HepG2 (cell line): ENCODE results near the gene GRHL1. TPM values are rescaled to one million over a fixed set of nuclear protein-coding genes. Genes with fewer than 3 reads are reported as not detected.

Experiments
- ASH2L ChIP-seq: fragments of 300-600, 200-600 bp; sonication (generic); IDR thresholded peaks from 2 replicates; pipeline ENCODE4 v1.7.0; 2017; ENCODE audit warnings: low read depth, mild to moderate bottlenecking, moderate library complexity, mixed read lengths, low read length; ENCODE audit not compliant: insufficient read length
- CBX5 ChIP-seq: sonication (generic); formaldehyde crosslinking; IDR thresholded peaks from 2 replicates; pipeline ENCODE4 v1.4.0; 2020; ENCODE audit warnings: missing genetic modification reagents, borderline replicate concordance
- CREB3 ChIP-seq: sonication (generic); formaldehyde crosslinking; IDR thresholded peaks from 2 replicates; pipeline ENCODE4 v1.5.0; 2020; ENCODE audit warnings: missing genetic modification reagents
- DDIT3 ChIP-seq: sonication (generic); formaldehyde crosslinking; IDR thresholded peaks from 2 replicates; pipeline ENCODE4 v1.4.0; 2020; ENCODE audit warnings: mild to moderate bottlenecking, missing genetic modification reagents
- KLF16 ChIP-seq, 2 experiments: sonication (generic) in 1 of 2; formaldehyde crosslinking in 1 of 2; IDR thresholded peaks; 2 replicates each; pipeline versions ENCODE4 v1.6.1 to v1.8.0; 2016 to 2023; ENCODE audit warnings: missing genetic modification reagents in 2 of 2, missing compliant biosample characterization in 1 of 2
- KMT2B ChIP-seq: IDR thresholded peaks from 2 replicates; pipeline ENCODE4 v1.6.1; 2016; ENCODE audit warnings: missing genetic modification reagents, missing compliant biosample characterization
- MAFG ChIP-seq: sonication (generic); formaldehyde crosslinking; IDR thresholded peaks from 2 replicates; pipeline ENCODE4 v1.5.1; 2020; ENCODE audit warnings: mild to moderate bottlenecking, missing genetic modification reagents
- MYC ChIP-seq: sonication (generic); formaldehyde crosslinking; IDR thresholded peaks from 2 replicates; pipeline ENCODE4 v1.9.0; 2021; ENCODE audit warnings: missing genetic modification reagents, borderline replicate concordance
- NR1H2 ChIP-seq: sonication (generic); formaldehyde crosslinking; IDR thresholded peaks from 2 replicates; pipeline ENCODE4 v1.8.1; 2022; ENCODE audit warnings: low read depth, missing genetic modification reagents, borderline replicate concordance
- SRF ChIP-seq: IDR thresholded peaks from 2 replicates; pipeline ENCODE4 v1.6.1; 2011; ENCODE audit warnings: mild to moderate bottlenecking, low read depth, low read length, moderate library complexity
- TAF1 ChIP-seq: sonication (generic); formaldehyde crosslinking; IDR thresholded peaks from 2 replicates; pipeline ENCODE4 v1.4.0; 2020; ENCODE audit warnings: missing genetic modification reagents
- TFDP1 ChIP-seq: IDR thresholded peaks from 2 replicates; pipeline ENCODE4 v1.6.1; 2016; ENCODE audit warnings: missing compliant biosample characterization, missing genetic modification reagents, borderline replicate concordance
- TFDP2 ChIP-seq: sonication (generic); formaldehyde crosslinking; IDR thresholded peaks from 2 replicates; pipeline ENCODE4 v1.4.0; 2020; ENCODE audit warnings: missing genetic modification reagents
- ZFX ChIP-seq: sonication (generic); formaldehyde crosslinking; IDR thresholded peaks from 2 replicates; pipeline ENCODE4 v1.4.0; 2020; ENCODE audit warnings: mild to moderate bottlenecking, low read depth, missing genetic modification reagents, moderate library complexity
- ZFY ChIP-seq: sonication (generic); formaldehyde crosslinking; IDR thresholded peaks from 2 replicates; pipeline ENCODE4 v1.4.0; 2020; ENCODE audit warnings: missing genetic modification reagents
- ZMYM2 ChIP-seq: sonication (generic); formaldehyde crosslinking; IDR thresholded peaks from 2 replicates; pipeline ENCODE4 v1.8.0; 2022; ENCODE audit warnings: mild to moderate bottlenecking, missing genetic modification reagents
- ZNF225 ChIP-seq: sonication (generic); formaldehyde crosslinking; IDR thresholded peaks from 2 replicates; pipeline ENCODE4 v1.4.0; 2020; ENCODE audit warnings: mild to moderate bottlenecking, missing genetic modification reagents
- ZNF274 ChIP-seq: sonication (generic); formaldehyde crosslinking; IDR thresholded peaks from 2 replicates; pipeline ENCODE4 v1.5.1; 2020; ENCODE audit warnings: mild to moderate bottlenecking, missing genetic modification reagents
- ZNF343 ChIP-seq: sonication (generic); formaldehyde crosslinking; IDR thresholded peaks from 2 replicates; pipeline ENCODE4 v1.4.0; 2020; ENCODE audit warnings: mild to moderate bottlenecking, missing genetic modification reagents
- ZNF574 ChIP-seq: sonication (generic); formaldehyde crosslinking; IDR thresholded peaks from 2 replicates; pipeline ENCODE4 v1.4.0; 2020; ENCODE audit warnings: missing genetic modification reagents
- ZNF749 ChIP-seq: sonication (generic); formaldehyde crosslinking; IDR thresholded peaks from 2 replicates; pipeline ENCODE4 v1.8.0; 2022; ENCODE audit warnings: mild to moderate bottlenecking, missing genetic modification reagents, moderate library complexity, borderline replicate concordance
- polyA plus RNA-seq, 8 experiments: library from polyadenylated mRNA; depleted of rRNA in 3 of 8; stranded (reverse) in 7 of 8; unstranded in 1 of 8; fragments of >200 nt; fragmentation: Illumina TruSeq in 4 of 8; extraction: Trizol in 4 of 8; gene quantifications; 2 replicates each; pipeline versions ENCODE4 v1.2.1 to v1.2.3, GENCODE V29; 2011 to 2016; ENCODE audit warnings: low read depth in 4 of 8, missing spikeins in 1 of 8, mixed read lengths in 1 of 8; ENCODE audit not compliant: insufficient read depth in 1 of 8
- total RNA-seq, 5 experiments: library from RNA; depleted of rRNA; stranded (reverse); fragments of >200 nt; fragmentation: Illumina TruSeq; extraction: Trizol; gene quantifications; 2 replicates each; pipeline ENCODE4 v1.2.3, GENCODE V29; 2016; ENCODE audit warnings: low read depth in 1 of 5

Gene GRHL1
- total and polyA plus RNA-seq, 2 of the 13 experiments (the other 11 are each of a cell fraction or from before 2014, with no cell fraction given) = 9.3 to 12.0 TPM

- TF ChIP-seq KMT2B (CRISPR knock-in tag) (peak; percentile 53; the same call in 1 of the 2 replicates), ZFX (CRISPR knock-in tag) (peak; percentile 56), ZNF274 (CRISPR knock-in tag) (peak; percentile 38; the same call in 1 of the 2 replicates), DDIT3 (CRISPR knock-in tag) (no peak), TFDP1 (no peak), ZNF749 (CRISPR knock-in tag) (0 out of 2 replicates have a peak, but pooled peaks have one; percentile 30), ZNF225 (no peak), ZNF574 (CRISPR knock-in tag) (peak; percentile 22; the same call in 1 of the 2 replicates), ZFY (CRISPR knock-in tag) (peak; percentile 67), KLF16 (CRISPR knock-in tag; IDR thresholded peaks at IDR 0.05) (0 out of 4 replicates have a peak, but pooled peaks of 1 of the 2 experiments have one; percentile 52), SRF (no peak), TAF1 (CRISPR knock-in tag) (peak; percentile 66), CREB3 (peak; percentile 54; the same call in 1 of the 2 replicates), ZNF343 (0 out of 2 replicates have a peak, but pooled peaks have one; percentile 60), MAFG (no peak), MYC (CRISPR knock-in tag) (peak; percentile 41), ASH2L (peak; percentile 88), CBX5 (CRISPR knock-in tag) (no peak), ZMYM2 (CRISPR knock-in tag) (no peak), TFDP2 (peak; percentile 57; the same call in 1 of the 2 replicates), NR1H2 (CRISPR knock-in tag) (0 out of 2 replicates have a peak, but pooled peaks have one; percentile 9)
These were observed at the start of gene GRHL1 (continued) for GRCh38 chr2:9951522-9952285.
